ENCODE measurements around the gene DHRS1. TPM values are rescaled to one million over a fixed set of nuclear protein-coding genes. Genes with fewer than 3 reads are reported as not detected.

Gene DHRS1
- total RNA-seq, 1 donor from 2014 or later = 26.5 TPM

DNA sequence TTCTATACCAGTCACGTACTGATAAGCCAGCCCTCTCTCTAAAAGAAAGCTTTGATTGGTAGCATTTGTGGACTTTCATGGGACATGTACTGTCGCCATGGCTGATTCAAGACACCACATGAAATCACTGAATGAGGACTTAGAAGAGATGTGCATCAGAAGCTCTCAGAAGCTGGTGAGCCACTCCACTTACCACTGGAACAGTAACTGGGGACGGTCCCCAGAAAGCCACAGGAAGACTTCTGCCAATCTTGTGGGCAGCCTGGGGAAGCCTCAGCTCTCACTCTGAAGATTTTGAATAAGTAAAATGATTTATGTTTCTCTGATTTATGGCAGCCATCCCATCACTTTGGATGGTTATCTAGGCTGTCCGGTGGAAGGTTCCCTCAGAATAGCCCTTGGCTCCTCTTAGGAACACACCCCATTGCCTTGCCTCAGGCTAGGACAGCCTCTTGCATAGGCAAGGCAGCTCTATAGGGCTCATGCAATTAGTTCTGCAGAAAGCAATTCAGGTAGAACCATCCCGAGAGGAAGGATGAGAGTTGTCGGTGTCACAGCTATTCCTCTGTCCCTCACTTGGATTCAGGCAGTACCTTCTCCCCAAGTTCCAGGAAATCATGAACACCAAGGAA is 9.8 kb downstream of the DHRS1 start:
- H3K9me3 Mint-ChIP-seq (ENCODE audit: unreplicated experiment) = no peaks in the 10 kb centered on the region
- no peaks in the 10 kb centered on the region for H3K9me3 ChIP-seq (ENCODE audit: insufficient read depth, low read depth, low read length)
- FAIRE-seq (no peak), DNase-seq (ENCODE audit: low read depth) (no peak)
- no peak overlapping the region for H2AFZ ChIP-seq (ENCODE audit: low read depth, low read length)
- H3K4me2 ChIP-seq (ENCODE audit: low read length) = no peak overlapping the region
- H3K36me3 ChIP-seq (ENCODE audit: insufficient read depth, low read length) = peaks cover 7% of the 10 kb centered on the region
- no peak overlapping the region for H3K9ac ChIP-seq (ENCODE audit: low read length)
- H3K4me3 Mint-ChIP-seq (ENCODE audit: unreplicated experiment) = no peak overlapping the region
- no peaks in the 10 kb centered on the region for H3K27me3 Mint-ChIP-seq (ENCODE audit: low read depth, unreplicated experiment)
- TF ChIP-seq, protein P1, sequence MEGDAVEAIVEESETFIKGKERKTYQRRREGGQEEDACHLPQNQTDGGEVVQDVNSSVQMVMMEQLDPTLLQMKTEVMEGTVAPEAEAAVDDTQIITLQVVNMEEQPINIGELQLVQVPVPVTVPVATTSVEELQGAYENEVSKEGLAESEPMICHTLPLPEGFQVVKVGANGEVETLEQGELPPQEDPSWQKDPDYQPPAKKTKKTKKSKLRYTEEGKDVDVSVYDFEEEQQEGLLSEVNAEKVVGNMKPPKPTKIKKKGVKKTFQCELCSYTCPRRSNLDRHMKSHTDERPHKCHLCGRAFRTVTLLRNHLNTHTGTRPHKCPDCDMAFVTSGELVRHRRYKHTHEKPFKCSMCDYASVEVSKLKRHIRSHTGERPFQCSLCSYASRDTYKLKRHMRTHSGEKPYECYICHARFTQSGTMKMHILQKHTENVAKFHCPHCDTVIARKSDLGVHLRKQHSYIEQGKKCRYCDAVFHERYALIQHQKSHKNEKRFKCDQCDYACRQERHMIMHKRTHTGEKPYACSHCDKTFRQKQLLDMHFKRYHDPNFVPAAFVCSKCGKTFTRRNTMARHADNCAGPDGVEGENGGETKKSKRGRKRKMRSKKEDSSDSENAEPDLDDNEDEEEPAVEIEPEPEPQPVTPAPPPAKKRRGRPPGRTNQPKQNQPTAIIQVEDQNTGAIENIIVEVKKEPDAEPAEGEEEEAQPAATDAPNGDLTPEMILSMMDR (IDR thresholded peaks at IDR 0.05; ENCODE audit: insufficient read depth, low read depth, low read length) = no peak
- no peaks in the 10 kb centered on the region for H3K79me2 ChIP-seq (ENCODE audit: insufficient read depth, low read length)
- H3K36me3 Mint-ChIP-seq (ENCODE audit: low read depth, unreplicated experiment) = peaks cover 3% of the 10 kb centered on the region
- no peak overlapping the region for H3K27ac Mint-ChIP-seq (ENCODE audit: unreplicated experiment)
- H3K4me1 ChIP-seq (ENCODE audit: insufficient read depth, low read length) = no peaks in the 10 kb centered on the region
- no peaks in the 10 kb centered on the region for H4K20me1 ChIP-seq (ENCODE audit: insufficient read depth, low read length)
- no peaks in the 10 kb centered on the region for H3K27me3 ChIP-seq (ENCODE audit: insufficient read depth, low read length)
- H3K4me1 Mint-ChIP-seq (ENCODE audit: low read depth, unreplicated experiment) = peaks cover 4% of the 10 kb centered on the region
- H3K27ac ChIP-seq (ENCODE audit: low read depth, low read length) = no peak overlapping the region
- no peak overlapping the region for H3K4me3 ChIP-seq (ENCODE audit: insufficient read depth, low read depth, low read length)

DNA sequence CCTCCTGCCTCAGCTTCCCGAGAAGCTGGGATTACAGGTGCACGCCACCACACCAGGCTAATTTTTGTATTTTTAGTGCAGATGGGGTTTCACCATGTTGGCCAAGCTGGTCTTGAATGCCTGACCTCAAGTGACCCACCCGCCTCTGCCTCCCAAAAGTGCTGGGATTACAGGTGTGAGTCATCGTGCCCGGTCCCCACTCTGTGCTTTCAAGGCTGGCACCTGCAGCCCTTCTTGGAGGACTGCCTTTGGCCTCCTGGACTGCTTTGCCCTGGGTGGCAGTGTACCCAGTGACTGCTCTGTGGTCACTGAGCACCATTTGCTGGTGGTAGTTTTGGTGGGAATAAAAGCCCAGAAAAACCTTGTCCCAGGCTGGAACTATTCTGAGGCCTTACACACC is 12.6 kb downstream of the DHRS1 start:
- no peak overlapping the region for H3K4me3 Mint-ChIP-seq (ENCODE audit: unreplicated experiment)
- DNase-seq (ENCODE audit: low read depth) (no peak), FAIRE-seq (no peak)
- no peak overlapping the region for H3K27ac Mint-ChIP-seq (ENCODE audit: unreplicated experiment)
- Histone ChIP-seq H3K4me2 (ENCODE audit: low read length) (no peak overlapping the region), H2AFZ (ENCODE audit: low read depth, low read length) (no peak overlapping the region), H3K9ac (ENCODE audit: low read length) (no peak overlapping the region), H3K4me1 (ENCODE audit: insufficient read depth, low read length) (no peaks in the 10 kb centered on the region), H3K36me3 (ENCODE audit: insufficient read depth, low read length) (peaks cover 7% of the 10 kb centered on the region), H3K79me2 (ENCODE audit: insufficient read depth, low read length) (no peaks in the 10 kb centered on the region), H3K4me3 (ENCODE audit: insufficient read depth, low read depth, low read length) (no peak overlapping the region), H3K9me3 (ENCODE audit: insufficient read depth, low read depth, low read length) (no peaks in the 10 kb centered on the region), H3K27ac (ENCODE audit: low read depth, low read length) (no peak overlapping the region), H3K27me3 (ENCODE audit: insufficient read depth, low read length) (no peaks in the 10 kb centered on the region), H4K20me1 (ENCODE audit: insufficient read depth, low read length) (no peaks in the 10 kb centered on the region)
- H3K4me1 Mint-ChIP-seq (ENCODE audit: low read depth, unreplicated experiment) = peaks cover 6% of the 10 kb centered on the region
- TF ChIP-seq, protein P1 (IDR thresholded peaks at IDR 0.05; ENCODE audit: insufficient read depth, low read depth, low read length) = no peak
- no peak for TF ChIP-seq EZH2 (IDR thresholded peaks at IDR 0.05; ENCODE audit: insufficient read depth, low read length)
- no peaks in the 10 kb centered on the region for H3K9me3 Mint-ChIP-seq (ENCODE audit: unreplicated experiment)
- peaks cover 7% of the 10 kb centered on the region for H3K36me3 Mint-ChIP-seq (ENCODE audit: low read depth, unreplicated experiment)
- H3K27me3 Mint-ChIP-seq (ENCODE audit: low read depth, unreplicated experiment) = no peaks in the 10 kb centered on the region

DNA sequence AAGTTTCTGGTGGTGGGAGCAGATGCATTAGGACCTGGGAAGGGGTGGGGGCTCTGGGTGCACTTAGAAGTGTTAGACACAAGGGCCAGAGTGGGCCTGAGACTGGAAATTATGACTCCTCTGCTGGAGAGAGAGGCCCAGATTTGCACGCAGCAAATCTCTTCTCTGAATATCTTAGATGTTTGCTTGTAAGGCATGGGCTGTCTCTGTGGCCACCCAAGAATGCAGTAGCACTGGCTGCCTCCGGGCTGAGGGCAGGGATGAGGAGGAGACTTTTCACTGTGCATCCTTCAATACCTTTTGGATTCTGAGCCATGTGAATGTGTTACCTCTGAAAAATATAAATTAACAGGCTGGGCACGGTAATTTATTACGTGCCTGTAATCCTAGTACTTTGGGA is 14.2 kb downstream of the DHRS1 start:
- H3K27ac Mint-ChIP-seq (ENCODE audit: unreplicated experiment) = peak overlapping the region; percentile 2
- H3K4me3 Mint-ChIP-seq (ENCODE audit: unreplicated experiment) = no peak overlapping the region
- no peak overlapping the region for H3K27ac ChIP-seq (ENCODE audit: low read depth, low read length)

More for the DNA sequence above, 14.2 kb downstream of the DHRS1 start:
- Mint-ChIP-seq H3K9me3 (ENCODE audit: unreplicated experiment) (no peaks in the 10 kb centered on the region), H3K4me1 (ENCODE audit: low read depth, unreplicated experiment) (peaks cover 10% of the 10 kb centered on the region), H3K27me3 (ENCODE audit: low read depth, unreplicated experiment) (no peaks in the 10 kb centered on the region), H3K36me3 (ENCODE audit: low read depth, unreplicated experiment) (peaks cover 8% of the 10 kb centered on the region)
- no peaks in the 10 kb centered on the region for H3K4me1 ChIP-seq (ENCODE audit: insufficient read depth, low read length)
- H3K4me3 ChIP-seq (ENCODE audit: insufficient read depth, low read depth, low read length) = no peak overlapping the region
- DNase-seq (ENCODE audit: low read depth) = peak; percentile 17
- H3K9ac ChIP-seq (ENCODE audit: low read length) = no peak overlapping the region
- no peak overlapping the region for H3K4me2 ChIP-seq (ENCODE audit: low read length)
- H3K27me3 ChIP-seq (ENCODE audit: insufficient read depth, low read length) = no peaks in the 10 kb centered on the region
- no peaks in the 10 kb centered on the region for H3K9me3 ChIP-seq (ENCODE audit: insufficient read depth, low read depth, low read length)
- no peaks in the 10 kb centered on the region for H3K79me2 ChIP-seq (ENCODE audit: insufficient read depth, low read length)
- TF ChIP-seq, protein P1 (IDR thresholded peaks at IDR 0.05; ENCODE audit: insufficient read depth, low read depth, low read length) = no peak
- TF ChIP-seq EZH2 (IDR thresholded peaks at IDR 0.05; ENCODE audit: insufficient read depth, low read length) = no peak
- no peak overlapping the region for H2AFZ ChIP-seq (ENCODE audit: low read depth, low read length)
- no peak for FAIRE-seq
- peaks cover 12% of the 10 kb centered on the region for H4K20me1 ChIP-seq (ENCODE audit: insufficient read depth, low read length)
- peaks cover 3% of the 10 kb centered on the region for H3K36me3 ChIP-seq (ENCODE audit: insufficient read depth, low read length)

All from astrocyte (in vitro differentiated cells and primary cell).